Smooth muscle cell of the brain vasculature (primary cell): ENCODE measurements around the gene EXD3.
"Not testable (repeated sequence)": the region's sequence is repeated elsewhere in the genome, so short reads cannot be mapped to it uniquely, and the experiment has no call there.

Experiments used
- DNase-seq: peaks from one replicate; pipeline ENCODE4 v3.0.0-alpha.2; 2012; ENCODE audit warnings: low read depth, low spot score

EXD3 gene

DNA sequence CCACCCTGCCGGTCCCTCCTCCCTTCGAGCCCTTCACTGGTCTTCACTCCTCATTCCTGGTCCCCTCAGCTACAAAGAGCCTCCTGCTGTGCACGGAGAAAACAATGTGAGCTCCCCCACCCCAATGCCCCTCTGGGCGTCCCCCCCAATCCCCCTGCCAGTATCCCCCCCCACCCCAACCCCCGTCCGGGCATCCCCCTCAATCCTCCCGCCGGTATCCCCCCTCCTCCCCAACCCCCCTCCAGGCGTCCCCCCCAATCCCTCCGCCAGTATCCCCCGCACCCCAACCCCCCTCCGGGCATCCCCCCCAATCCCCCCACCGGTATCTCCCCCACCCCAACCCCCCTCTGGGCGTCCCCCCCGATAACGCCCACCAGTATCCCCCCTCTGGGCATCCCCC is 42.8 kb downstream of the EXD3 start:
- no peak for DNase-seq

DNA sequence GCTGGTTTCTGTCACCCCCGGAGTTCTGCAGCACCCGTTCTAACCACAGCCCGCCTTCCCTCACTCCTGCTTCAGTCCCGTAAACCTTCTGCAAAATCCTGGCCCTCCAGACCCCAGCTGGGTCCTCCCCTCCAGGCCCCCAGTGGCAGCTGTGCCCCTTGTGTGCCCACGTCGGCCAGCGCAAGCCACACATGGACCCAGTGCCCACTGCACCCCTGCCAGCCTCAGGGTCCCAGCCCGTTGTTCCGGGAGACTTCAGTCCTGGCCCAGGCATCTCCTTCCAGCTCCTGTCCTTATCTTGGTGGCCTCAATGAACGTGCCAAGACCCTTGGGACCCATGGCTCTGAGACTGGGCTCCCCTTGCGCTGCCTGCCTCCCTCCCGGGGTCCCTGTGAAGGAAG is 43.2 kb downstream of the EXD3 start:
- no peak for DNase-seq

DNA sequence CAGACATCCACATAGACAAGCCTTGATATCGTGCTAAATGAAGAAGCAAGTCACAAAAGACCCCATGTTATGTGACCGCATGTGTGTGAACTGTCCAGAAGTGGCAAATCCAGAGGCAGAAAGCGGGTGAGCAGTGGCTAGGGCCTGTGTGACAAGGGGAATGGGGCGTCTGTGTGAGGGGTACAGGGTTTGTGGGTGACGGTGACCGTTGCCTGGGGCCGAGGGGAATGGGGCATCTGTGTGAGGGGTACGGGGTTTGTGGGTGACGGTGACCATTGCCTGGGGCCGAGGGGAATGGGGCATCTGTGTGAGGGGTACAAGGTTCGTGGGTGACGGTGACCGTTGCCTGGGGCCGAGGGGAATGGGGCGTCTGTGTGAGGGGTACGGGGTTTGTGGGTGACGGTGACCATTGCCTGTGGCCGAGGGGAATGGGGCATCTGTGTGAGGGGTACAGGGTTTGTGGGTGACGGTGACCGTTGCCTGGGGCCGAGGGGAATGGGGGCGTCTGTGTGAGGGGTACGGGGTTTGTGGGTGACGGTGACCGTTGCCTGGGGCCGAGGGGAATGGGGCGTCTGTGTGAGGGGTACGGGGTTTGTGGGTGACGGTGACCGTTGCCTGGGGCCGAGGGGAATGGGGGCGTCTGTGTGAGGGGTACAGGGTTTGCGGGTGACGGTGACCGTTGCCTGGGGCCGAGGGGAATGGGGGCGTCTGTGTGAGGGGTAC is 44.1 kb downstream of the EXD3 start:
- not testable (repeated sequence) for DNase-seq

DNA sequence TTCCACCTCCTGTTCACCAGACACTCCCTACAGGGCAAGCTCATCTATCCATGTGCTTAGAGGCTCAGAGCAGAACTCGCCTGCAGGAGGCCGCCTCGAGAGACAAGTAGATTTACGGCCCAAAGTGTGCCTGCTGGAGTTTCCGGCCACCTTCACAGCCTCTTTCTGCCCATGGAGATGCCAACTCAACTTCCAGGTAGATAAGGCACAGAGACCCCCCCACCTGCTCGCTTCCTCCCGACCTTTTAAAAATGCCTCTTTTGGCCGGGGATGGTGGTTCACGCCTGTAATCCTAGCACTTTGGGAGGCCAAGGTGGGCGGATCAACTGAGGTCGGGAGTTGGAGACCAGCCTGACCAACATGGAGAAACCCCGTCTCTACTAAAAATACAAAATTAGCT is 46.6 kb downstream of the EXD3 start:
- no peak for DNase-seq

DNA sequence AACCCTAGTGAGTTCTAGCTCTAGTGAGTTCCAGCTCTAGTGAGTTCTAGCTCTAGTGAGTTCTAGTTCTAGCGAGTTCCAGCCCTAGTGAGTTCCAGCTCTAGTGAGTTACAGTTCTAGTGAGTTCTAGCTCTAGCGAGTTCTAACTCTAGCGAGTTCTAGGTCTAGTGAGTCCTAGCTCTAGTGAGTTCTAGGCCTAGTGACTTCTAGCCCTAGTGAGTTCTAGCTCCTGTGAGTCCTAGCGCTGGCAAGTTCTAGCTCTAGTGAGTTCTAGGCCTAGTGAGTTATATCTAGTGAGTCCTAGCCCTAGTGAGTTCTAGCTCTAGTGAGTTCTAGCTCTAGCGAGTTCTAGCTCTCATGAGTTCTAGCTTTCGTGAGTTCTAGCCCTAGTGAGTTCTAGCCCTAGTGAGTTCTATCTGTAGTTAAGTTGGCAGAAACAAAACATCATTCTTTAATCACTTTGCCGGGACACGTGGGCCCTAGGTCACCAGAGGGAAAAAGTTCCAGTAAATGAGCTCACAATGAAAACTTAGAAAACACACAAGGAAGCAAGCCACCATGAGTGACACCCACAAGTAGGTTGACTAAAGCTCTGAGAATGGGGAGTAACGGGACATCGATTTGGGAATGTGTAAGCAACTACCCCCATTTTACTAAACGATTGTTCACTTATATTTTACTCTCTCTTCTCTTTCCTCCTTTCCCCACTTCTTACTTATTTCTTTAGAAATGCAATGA is 47.5 kb downstream of the EXD3 start:
- DNase-seq = no peak

DNA sequence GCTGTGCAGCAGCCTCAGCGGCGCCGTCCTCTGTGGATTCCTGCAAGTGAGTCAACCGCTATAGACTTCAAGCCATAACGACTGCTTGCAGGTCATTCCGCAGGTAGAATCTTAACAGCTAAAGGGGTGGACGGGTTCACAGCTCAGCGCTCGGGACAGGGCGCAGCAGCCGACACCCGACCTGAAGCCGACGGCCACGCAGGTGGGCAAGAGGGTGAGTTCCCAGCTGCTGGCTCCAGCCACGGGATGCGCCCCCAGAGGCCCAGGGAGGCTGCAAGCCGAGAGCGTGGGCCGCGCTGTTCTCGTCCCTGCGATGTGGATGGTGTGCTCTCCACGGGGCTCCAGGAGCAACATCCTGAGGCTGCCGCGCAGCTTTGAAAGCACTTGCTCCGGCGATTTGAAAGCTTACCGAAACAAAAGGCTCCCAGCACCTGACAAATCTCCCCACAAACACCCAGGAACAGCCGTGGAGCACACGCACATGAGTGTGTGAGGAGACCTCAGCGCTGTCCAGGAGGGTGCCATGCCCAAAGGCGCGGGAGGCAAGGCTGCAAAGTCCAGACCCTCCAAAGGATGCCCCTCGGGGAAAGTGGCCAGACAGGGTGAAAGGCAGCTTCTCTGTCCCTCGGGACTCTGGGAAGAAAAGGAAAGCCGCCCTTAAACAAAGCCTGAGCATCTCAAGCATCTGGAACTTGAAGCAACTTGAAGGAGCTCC is 48.7 kb downstream of the EXD3 start:
- no peak for DNase-seq

DNA sequence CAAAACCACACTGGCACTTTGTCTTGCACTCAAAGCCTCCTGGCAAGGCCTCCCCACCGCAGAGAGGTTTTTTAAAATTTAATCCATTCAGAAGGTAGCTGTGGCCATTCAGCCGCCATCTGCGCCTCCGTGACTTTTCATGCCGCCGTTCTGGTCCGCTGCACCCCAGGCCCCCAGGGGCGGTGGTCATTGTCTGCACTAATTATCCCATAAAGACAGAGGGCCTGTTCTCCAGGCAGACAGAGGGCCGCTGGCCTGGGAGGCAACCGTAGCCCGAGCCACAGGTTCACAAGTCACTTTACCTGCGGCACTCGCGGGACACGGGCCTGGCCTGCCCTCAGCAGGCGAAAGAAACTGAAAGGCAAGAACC is 49.4 kb downstream of the EXD3 start:
- no peak for DNase-seq

DNA sequence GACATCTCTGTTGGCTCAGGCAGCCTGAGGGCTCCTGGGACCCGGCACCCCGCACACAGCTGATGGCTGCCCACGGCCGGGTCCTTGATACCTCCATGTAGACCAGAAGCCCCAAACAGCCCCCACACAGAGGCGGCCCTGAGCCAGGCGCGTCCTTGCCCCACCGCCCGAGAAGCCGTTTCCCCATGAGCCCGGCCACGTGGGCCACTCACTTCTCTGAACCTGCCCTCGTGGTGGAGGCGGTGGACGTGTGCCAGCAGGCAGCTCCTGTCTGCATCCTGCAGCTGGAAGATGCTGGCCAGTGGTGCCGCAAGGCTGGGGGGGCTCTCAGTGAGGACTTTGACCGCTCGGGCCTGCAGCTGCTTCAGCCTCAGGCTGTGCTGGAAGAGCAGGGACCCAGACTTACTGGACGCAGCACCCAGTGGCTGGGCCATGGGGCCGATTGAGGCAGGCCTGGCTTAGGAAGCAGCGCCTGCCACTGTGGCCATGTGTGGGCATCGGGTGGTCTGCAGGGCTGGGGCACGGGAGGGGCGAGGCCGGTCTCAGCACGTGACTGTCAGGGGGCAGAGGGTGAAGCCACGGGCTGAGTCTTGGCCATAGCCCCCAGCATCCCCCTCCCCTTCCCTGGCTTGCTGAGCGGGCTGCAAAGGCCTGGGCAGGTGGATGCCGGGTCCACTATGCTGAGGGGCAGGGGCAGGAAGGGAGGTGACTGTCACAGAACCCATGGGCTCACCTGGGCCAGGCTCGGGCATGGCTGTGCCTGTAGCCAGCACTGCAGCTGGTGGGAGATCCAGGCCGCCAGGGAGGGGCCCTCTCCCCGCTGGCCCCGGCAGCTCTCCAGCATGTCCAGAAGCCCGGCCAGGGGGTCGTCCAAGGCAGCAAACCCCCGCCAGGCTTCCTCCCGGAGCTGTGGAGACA is 50.0 kb downstream of the EXD3 start:
- no peak for DNase-seq

DNA sequence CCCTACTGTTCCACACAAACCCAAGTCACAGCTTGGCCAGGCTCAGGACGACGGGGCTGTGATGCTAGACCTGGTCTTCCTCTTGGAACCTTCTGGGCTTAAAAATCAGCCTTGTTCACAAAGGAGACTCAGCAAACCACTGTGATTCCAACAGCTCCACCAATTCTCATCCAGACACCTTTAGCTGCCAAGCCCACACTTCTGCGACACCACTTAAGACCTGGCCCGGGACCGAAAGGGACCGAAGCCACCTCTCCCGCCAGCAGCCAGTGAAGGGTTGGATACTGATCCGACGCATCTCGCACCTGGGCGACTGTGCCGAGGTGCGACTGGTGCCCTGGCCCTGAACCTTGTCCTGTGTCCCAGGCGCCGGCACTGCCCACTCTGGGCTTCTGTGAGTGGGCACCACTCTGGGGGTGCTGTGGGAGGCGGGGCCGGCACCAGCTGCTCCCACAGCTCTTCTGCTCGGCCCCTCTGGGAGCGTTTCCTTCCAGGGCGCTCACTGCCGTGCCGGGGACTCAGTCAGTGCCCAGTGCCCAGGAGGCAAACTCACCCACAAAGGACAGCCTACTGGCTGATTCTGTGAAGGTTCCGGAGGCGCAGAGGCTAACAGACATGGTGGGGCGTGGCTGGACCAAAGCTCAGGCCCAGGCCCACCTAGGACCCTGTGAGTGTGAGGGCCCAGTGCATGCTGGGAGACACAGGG is 50.9 kb downstream of the EXD3 start:
- no peak for DNase-seq

DNA sequence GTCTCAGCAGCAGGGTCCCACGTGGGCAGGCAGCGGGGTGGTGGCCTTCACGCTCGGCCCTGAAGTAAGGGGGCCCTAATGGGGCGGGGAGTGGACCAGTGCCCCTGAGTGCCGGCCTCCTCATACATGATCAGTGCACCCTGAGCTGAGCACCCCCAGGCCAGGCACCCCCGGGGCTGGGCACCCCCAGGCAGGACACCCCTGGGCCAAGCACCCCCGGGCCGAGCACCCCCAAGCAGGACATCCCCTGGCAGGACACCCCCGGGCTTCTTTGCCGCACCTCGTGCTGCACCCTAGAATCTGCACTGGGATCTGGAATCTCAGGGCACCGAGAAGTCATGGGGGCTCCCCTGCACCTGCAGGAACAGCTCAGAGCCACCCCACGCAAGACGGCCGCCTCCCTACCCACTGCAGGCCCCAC is 51.4 kb downstream of the EXD3 start:
- DNase-seq = no peak

DNA sequence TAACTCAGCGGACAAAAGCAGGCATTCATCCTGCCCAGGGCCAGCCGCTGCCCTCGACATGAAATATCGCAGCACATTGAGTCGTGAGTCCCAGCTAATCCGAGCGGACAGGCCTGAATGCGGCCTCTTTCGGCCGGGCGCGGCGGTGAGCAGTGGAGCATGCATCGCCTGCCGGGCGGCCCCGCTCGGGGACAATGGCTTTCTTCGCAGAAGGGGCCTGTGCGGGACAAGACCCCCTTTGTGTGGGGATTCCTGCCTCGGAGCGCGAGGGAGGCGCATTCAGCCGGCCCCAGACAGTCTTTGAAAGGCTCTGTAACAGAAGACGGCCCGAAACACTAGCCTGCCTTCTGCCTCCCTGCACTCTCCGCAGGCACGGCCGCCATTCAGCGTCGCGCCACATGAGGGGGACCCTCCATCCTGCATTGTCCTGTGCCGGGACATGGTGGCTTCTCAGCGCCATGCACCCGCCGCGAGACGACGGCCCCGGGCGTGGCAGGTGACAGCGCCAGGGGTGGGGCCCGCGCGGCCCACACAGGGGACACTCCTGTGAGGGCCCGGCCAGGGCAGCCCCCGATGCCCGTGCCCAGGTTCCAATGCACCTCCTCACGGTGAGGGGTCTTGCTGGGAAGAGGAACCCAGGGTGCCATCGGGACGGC is 52.0 kb downstream of the EXD3 start:
- no peak for DNase-seq

DNA sequence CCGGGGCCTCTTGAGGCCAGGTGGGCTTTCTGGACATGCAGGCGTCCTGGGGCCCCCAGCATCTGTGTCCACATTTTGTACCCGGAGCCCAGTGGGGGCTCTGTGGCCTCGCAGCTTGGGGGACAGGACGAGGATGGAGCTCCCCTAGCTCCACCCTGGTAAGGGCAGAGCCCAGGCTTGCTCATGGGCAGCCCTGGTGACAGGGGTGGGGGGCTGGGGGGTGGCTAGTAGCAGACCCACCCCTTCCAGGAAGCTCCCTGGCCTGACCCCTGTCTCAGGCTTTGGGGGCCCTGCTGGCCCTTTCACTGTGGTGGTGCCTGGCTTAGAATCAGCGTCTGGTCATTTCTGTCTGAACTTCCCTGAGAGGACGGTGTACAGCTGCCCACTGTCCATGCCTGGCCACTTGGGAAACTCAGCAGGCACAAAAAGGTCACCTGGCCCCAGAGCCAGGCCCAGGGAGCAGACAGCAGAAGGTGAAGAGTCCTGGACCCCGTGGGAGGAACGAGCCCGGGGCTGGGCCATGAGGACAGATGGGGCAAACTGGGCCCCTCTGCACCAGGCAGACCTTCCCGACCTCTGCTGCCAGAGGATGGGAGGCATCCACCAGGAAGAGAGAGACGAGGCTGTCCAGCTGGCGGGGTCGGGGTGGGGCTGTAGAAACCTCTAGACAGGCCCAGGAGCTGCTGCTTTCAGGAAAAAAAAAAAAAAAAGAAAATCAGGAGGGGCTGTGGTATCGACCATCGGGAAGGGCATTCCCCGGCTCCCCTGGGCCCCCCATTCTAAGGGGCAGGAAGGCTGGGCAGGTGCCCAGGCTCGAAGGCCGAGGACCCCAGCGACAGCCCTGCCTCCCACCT is 52.8 kb downstream of the EXD3 start:
- no peak for DNase-seq

DNA sequence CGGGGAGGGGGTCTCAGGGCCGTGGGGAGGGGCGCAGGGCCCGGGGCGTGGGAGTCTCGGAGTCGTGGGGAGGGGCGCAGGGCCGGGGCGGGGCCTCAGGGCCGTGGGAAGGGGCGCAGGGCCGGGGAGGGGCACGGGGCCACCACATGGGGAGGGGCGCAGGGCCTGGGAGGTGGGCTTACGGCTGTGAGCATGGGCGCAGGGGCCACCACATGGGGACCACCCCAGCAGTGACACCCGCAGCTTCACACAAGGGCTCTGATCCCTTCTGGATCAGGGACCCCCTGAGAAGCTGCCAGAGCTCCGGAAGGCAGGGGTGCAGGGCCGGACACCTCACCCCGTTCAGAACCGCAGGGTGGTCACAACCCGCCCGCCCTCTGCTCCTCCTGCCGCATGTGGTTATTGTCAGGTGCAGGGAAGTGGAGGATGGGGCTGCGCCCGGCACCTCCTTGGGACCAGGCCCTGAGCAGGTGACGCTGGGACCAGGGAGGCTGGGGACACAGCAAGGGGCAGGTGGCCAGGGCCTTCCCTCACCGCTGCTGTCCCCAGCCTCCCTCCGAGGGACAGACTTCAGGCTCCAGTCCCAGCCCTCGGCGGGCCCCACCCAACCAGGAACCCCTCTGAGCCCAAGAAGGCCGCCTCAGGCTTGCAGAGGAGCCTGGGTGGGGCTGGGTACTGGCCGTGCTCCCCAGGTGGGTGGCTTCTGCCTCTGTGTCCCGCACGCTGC is 53.7 kb downstream of the EXD3 start:
- DNase-seq = no peak

DNA sequence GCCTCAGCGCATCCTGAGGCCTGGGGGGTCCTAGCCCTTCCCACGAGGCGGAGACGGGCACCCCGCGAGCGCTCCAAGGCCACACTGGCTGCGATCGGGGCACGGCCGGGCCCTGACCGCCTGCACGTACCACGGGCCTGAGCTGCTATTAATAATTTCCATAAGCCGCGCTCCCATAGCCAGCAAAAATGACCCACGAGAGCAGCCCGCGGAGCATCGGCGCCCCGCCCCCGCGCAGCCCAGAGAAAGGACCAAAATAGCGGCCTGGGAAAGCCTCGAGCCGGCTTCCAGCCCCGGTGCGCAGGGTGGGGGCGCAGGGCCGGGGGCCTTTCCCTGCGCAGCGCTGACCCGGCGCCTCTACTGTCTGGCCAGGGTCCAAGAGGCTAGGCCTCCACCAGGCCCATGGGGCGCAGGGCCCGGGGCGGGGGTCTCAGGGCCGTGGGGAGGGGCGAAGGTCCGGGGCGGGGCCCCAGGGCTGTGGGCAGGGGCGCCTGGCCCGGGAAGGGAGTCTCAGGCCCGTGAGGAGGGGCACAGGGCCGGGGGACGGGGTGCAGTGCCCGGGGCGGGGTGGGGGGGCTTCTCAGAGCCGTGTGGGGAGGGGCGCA is 54.4 kb downstream of the EXD3 start:
- DNase-seq = no peak

DNA sequence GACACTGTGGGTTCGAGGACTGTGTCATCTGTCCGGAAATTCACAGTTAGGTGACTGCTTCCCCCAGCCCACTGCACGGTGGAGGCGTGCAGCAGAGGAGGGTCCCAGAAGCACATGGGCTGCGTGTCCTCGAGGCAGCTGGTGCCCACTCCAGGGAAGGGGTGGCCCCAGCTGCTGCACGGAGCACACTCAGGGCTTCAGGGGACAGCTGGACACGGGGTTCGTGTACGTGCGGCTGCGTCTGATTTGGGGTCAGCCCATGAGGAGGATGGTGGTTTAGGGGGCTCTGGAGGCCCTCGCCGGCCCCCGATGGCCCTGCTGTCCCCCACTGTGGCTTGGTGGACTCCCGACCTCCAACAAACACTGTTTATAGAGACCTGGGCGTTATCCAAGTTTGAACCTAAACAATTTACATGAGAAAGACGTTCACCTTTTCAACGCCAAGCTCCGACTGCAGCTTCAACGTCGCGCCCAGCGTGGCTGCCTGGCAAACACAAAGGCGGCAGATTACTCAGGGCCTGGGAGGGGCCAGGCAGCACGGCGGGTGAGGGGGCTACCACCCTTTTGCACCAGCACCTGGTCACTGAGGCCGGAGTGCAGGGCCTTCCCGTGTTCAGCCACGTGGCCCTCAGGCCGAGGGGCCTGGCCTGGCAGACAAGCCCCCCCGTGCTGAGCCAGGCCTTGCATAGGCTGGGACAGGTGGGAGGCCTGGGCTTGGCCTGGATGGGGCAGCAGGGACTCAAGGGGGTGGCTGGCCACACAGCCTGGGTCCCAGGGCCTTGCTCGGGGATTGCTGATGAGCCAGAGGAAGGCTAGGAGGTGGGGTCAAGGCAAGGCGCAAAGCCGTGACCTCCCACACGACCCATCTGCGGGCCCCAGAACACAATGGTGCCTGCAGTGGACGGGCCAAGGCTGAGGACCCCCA is 55.2 kb downstream of the EXD3 start:
- DNase-seq = no peak

DNA sequence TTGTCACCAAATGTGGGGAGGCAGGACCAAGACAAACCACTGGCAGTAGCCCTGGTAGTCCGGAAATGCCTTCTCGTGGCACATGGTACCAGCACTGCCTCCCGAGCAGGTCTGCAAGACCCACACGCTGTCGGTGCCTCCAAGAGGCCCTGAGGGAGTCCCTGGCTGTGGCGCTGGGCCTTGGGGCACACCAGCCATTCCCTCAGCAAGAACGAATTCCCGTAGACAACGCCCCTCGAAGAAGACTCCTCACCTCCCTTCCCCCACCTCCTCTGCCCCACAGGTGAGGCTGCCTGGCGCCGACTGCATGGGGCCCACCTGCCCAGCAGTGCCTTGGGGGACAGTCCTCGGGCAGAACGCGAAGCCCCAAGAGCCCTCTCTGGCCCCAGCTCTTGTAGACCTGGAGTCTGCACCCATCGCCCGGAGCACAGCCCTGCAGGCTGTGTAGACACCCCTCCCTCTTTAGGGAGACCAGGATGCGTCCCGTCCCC is 56.0 kb downstream of the EXD3 start:
- no peak for DNase-seq

DNA sequence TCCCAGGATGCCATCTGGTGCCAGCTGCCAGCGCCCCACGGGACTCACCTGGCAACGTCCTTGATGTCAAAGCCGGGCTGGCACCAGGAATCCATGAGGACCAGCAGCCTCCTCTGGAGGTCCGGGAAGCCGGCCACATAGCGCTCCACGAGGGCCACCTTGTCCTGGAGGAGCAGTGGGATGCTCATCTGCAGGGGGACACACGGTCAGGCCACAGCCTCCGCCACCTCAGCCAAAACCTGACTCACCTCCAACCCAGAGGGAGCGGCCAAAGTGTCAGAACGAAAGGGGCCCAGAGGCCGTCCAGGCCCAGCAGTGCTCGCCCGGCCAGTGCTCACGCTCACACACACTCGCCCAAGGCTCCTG is 56.5 kb downstream of the EXD3 start:
- DNase-seq = no peak
